MCF 10A (cell line): ENCODE measurements around the gene GALNT12. TPM values are rescaled to one million over a fixed set of nuclear protein-coding genes. Genes with fewer than 3 reads are reported as not detected.

Experiments used
- BruUV-seq: library from RNA; stranded (reverse); fragments of 400-500 nt; replicated peaks from 2 replicates; lab custom pipeline; 2021; lab: Mats Ljungman, UMichigan
- CTCF ChIA-PET: fragments of 300-600 bp; sonication (Branson Sonifier 250); formaldehyde crosslinking; extraction: SDS; loops from one replicate; lab custom pipeline; 2021; ENCODE audit warnings: antibody characterized with exemption, inconsistent platforms; lab: Yijun Ruan, JAX
- POLR2A ChIA-PET: fragments of 300-600, 350-650 bp; sonication (Branson Sonifier 250); formaldehyde crosslinking; extraction: SDS; loops from one replicate; lab custom pipeline; 2020; ENCODE audit warnings: antibody characterized with exemption, inconsistent platforms; lab: Yijun Ruan, JAX
- DNase-seq: peaks from one replicate; pipeline ENCODE4 v3.0.0-alpha.2; 2018; ENCODE audit not compliant: unreplicated experiment
- H3K27ac Mint-ChIP-seq: one replicate; pipeline ENCODE4 v1.8.0; 2022; ENCODE audit warnings: mild to moderate bottlenecking, low read depth, mixed read lengths; ENCODE audit not compliant: unreplicated experiment
- H3K27me3 Mint-ChIP-seq: one replicate; pipeline ENCODE4 v1.8.0; 2022; ENCODE audit warnings: mixed read lengths; ENCODE audit not compliant: insufficient read depth, unreplicated experiment
- H3K36me3 Mint-ChIP-seq: one replicate; pipeline ENCODE4 v1.8.0; 2022; ENCODE audit warnings: mild to moderate bottlenecking, moderate library complexity, mixed read lengths; ENCODE audit not compliant: insufficient read depth, unreplicated experiment
- H3K4me1 Mint-ChIP-seq: one replicate; pipeline ENCODE4 v1.8.0; 2022; ENCODE audit warnings: mixed read lengths; ENCODE audit not compliant: insufficient read depth, unreplicated experiment
- H3K4me3 Mint-ChIP-seq: one replicate; pipeline ENCODE4 v1.8.0; 2022; ENCODE audit warnings: mild to moderate bottlenecking, moderate library complexity, mixed read lengths; ENCODE audit not compliant: unreplicated experiment
- H3K9me3 Mint-ChIP-seq: one replicate; pipeline ENCODE4 v1.8.0; 2022; ENCODE audit warnings: mixed read lengths; ENCODE audit not compliant: unreplicated experiment
- intact Hi-C: fragments of 100-400 bp; cut with micrococcal nuclease; formaldehyde crosslinking; loops from 2 replicates; pipeline ENCODE4 v1.14.1; 2022
- total RNA-seq: library from RNA; stranded (reverse); gene quantifications from 2 replicates; pipeline ENCODE4 v1.2.3, GENCODE V29; 2022
- TF ChIP-seq, protein P1 (sequence below): fragments of 200-600 bp; IDR thresholded peaks from one replicate; pipeline ENCODE4 v1.8.0; 2022; ENCODE audit warnings: antibody characterized with exemption, mild to moderate bottlenecking; ENCODE audit not compliant: unreplicated experiment

GALNT12 gene
- total RNA-seq, 1 experiment from 2014 or later, result not detected

- BruUV-seq, result no TSS peak
- ChIA-PET POLR2A (no interaction called here), CTCF (interaction anchor here (0.7 to 1.0 kb wide), 2 partner anchors 35 to 79 kb away, joined by 3 to 4 read pairs; no protein-coding TSS in a partner anchor)
- no peaks in the 10 kb centered on the region for H3K27me3 Mint-ChIP-seq
- H3K36me3 Mint-ChIP-seq, result no peaks in the 10 kb centered on the region
- TF ChIP-seq, protein P1, sequence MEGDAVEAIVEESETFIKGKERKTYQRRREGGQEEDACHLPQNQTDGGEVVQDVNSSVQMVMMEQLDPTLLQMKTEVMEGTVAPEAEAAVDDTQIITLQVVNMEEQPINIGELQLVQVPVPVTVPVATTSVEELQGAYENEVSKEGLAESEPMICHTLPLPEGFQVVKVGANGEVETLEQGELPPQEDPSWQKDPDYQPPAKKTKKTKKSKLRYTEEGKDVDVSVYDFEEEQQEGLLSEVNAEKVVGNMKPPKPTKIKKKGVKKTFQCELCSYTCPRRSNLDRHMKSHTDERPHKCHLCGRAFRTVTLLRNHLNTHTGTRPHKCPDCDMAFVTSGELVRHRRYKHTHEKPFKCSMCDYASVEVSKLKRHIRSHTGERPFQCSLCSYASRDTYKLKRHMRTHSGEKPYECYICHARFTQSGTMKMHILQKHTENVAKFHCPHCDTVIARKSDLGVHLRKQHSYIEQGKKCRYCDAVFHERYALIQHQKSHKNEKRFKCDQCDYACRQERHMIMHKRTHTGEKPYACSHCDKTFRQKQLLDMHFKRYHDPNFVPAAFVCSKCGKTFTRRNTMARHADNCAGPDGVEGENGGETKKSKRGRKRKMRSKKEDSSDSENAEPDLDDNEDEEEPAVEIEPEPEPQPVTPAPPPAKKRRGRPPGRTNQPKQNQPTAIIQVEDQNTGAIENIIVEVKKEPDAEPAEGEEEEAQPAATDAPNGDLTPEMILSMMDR, result no peak
- H3K4me1 Mint-ChIP-seq, result peaks cover 5% of the 10 kb centered on the region
- intact Hi-C loops, result no loop called here
- no peaks in the 10 kb centered on the region for H3K9me3 Mint-ChIP-seq
- H3K27ac Mint-ChIP-seq, result no peak overlapping the region
- no peak overlapping the region for H3K4me3 Mint-ChIP-seq
- DNase-seq, result no peak
These were observed 89.2 kb downstream of the GALNT12 start for GRCh38 chr9:98896632-98897031.

DNA sequence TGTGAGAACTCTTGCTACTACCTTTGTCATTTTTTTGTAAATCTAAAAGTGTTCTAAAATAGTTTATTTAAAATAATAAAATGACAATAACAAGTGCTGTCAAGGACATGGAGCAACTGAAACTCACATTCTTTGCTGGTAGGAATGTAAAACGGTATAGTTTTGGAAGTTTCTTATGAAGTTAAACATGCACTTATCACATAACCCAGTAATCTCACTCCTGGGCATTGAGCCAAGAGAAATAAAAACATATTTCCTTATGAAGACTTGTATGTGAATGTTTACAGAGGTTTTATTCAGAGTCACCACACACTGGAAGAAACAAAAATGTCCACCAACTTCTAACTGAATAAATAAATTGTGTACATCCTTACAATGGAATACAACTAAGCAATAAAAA is 90.3 kb downstream of the GALNT12 start:
- TF ChIP-seq, protein P1, result no peak
- ChIA-PET CTCF (no interaction called here), POLR2A (no interaction called here)
- BruUV-seq, result no TSS peak
- Mint-ChIP-seq H3K36me3 (no peaks in the 10 kb centered on the region), H3K9me3 (no peaks in the 10 kb centered on the region), H3K4me3 (no peak overlapping the region), H3K27ac (no peak overlapping the region), H3K4me1 (peaks cover 5% of the 10 kb centered on the region), H3K27me3 (peaks cover 4% of the 10 kb centered on the region)
- peak; percentile 36 for DNase-seq
- intact Hi-C loops, result no loop called here

DNA sequence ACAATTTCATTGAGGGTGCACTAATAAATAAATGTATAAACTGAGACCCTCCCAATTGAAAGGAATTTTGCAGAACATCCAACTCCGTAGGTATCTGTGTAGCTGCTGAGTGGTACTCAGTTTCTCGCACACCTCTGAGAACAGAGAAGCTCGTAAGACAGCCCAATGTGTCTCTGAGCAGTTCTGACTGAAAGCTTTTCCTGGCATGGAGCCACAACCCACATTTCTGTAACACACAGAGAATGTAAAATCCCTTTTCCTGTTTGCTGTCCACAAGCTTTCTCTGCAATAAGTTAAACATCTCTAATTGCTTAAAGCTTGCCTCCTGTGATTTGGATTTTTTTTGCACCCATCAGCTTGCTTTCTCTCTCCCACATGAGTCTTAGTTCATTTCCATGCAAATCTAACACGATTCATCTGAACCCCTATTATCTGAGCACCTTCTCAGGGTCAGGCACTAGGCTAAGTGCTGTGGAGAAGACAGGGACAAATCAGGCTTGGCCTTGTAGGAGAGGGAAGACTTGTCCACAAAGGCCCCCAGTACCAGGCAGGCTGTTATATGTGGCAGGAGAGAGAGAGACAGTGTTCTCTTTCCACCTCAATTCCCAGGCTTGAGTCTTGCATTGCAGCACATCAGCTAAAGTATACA is 92.1 kb downstream of the GALNT12 start:
- intact Hi-C loops, result no loop called here
- H3K27me3 Mint-ChIP-seq, result peaks cover 21% of the 10 kb centered on the region

More for the DNA sequence above, 92.1 kb downstream of the GALNT12 start:
- H3K4me3 Mint-ChIP-seq, result no peak overlapping the region
- TF ChIP-seq, protein P1, result no peak
- ChIA-PET POLR2A (interaction anchor here (1.0 kb wide), 1 partner anchor 11 kb away, joined by 4 read pairs; no protein-coding TSS in a partner anchor), CTCF (interaction anchor here (0.6 kb wide), 1 partner anchor 549 kb away, joined by 3 read pairs; no protein-coding TSS in a partner anchor)
- no peaks in the 10 kb centered on the region for H3K9me3 Mint-ChIP-seq
- BruUV-seq, result no TSS peak
- peaks cover 5% of the 10 kb centered on the region for H3K4me1 Mint-ChIP-seq
- no peaks in the 10 kb centered on the region for H3K36me3 Mint-ChIP-seq
- DNase-seq, result peak; percentile 70
- no peak overlapping the region for H3K27ac Mint-ChIP-seq

Other genes starting within 250 kb of the GALNT12 start
- not detected in 2 replicates for gene GABBR2, start 98.7 kb upstream of the GALNT12 start, total RNA-seq
- 21.2 and 21.8 TPM in 2 replicates for gene ANKS6, start 11.1 kb upstream of the GALNT12 start, total RNA-seq
- gene COL15A1, start 136.2 kb downstream of the GALNT12 start, total RNA-seq, result not detected in 2 replicates